Endothelial cell of umbilical vein (primary cell): Measurements from ENCODE around the gene CDCP1. TPM values are rescaled to one million over a fixed set of nuclear protein-coding genes. Genes with fewer than 3 reads are reported as not detected.

Experiments
- BruUV-seq: library from RNA; stranded (reverse); fragments of 400-500 nt; replicated peaks from 2 replicates; lab custom pipeline; 2021; lab: Mats Ljungman, UMichigan
- CTCF ChIA-PET: fragments of 300-600, 350-600 bp; sonication (Branson Sonifier 250); formaldehyde crosslinking; loops from one replicate; lab custom pipeline; 2021; ENCODE audit warnings: antibody characterized with exemption, inconsistent platforms; lab: Charles Lee
- POLR2A ChIA-PET: fragments of 300-600, 350-600 bp; sonication (Branson Sonifier 250); formaldehyde crosslinking; loops from one replicate; lab custom pipeline; 2021; ENCODE audit warnings: antibody characterized with exemption, inconsistent platforms; lab: Charles Lee
- DNase-seq: peaks from one replicate; pipeline ENCODE4 v3.0.0-alpha.2; 2011; ENCODE audit warnings: low read depth, low spot score
- FAIRE-seq: peaks from 2 replicates; lab custom pipeline; 2011; peaks lifted over from hg19 to GRCh38; lab: Jason Lieb, UNC
- H2AFZ ChIP-seq: 2 replicates; pipeline ENCODE4 v1.6.0; 2012; ENCODE audit warnings: low read depth, low read length, control low read depth, inconsistent platforms
- H3K27ac ChIP-seq: 2 replicates; pipeline ENCODE4 v1.5.1; 2011; ENCODE audit warnings: low read depth, mild to moderate bottlenecking, control low read depth, low read length, moderate library complexity; ENCODE audit not compliant: insufficient read depth
- H3K27me3 ChIP-seq, 2 experiments: 2 replicates each; pipeline versions ENCODE4 v1.6.0 to v1.6.1; 2011; ENCODE audit warnings: low read length in 2 of 2, mixed read lengths in 1 of 2; ENCODE audit not compliant: control insufficient read depth in 2 of 2, insufficient read depth in 2 of 2
- H3K36me3 ChIP-seq, 2 experiments: 2 replicates in 1 of 2; 3 replicates in 1 of 2; pipeline ENCODE4 v1.5.1; 2011; ENCODE audit warnings: low read length in 2 of 2, mild to moderate bottlenecking in 1 of 2, moderate library complexity in 1 of 2; ENCODE audit not compliant: control insufficient read depth in 2 of 2, insufficient read depth in 2 of 2; ENCODE audit errors: extremely low read depth in 1 of 2
- H3K4me1 ChIP-seq: 3 replicates; pipeline ENCODE4 v1.5.1; 2011; ENCODE audit warnings: mild to moderate bottlenecking, low read length; ENCODE audit not compliant: control insufficient read depth, insufficient read depth; ENCODE audit errors: extremely low read depth
- H3K4me2 ChIP-seq: 2 replicates; pipeline ENCODE4 v1.6.1; 2011; ENCODE audit warnings: low read length, control low read depth, mixed read lengths; ENCODE audit not compliant: insufficient read depth
- H3K4me3 ChIP-seq, 3 experiments: fragments of 200-600 bp in 1 of 3; sonication (generic), shearing (Covaris generic) in 1 of 3; replicated peaks in 1 of 3; 2 replicates each; pipeline ENCODE4 v1.5.1; 2011 to 2016; ENCODE audit warnings: control low read depth in 3 of 3, low read length in 3 of 3, mild to moderate bottlenecking in 2 of 3, inconsistent platforms in 1 of 3, low read depth in 1 of 3, moderate library complexity in 1 of 3; ENCODE audit not compliant: insufficient read depth in 1 of 3
- H3K79me2 ChIP-seq: 2 replicates; pipeline ENCODE4 v1.6.0; 2012; ENCODE audit warnings: low read length, inconsistent platforms; ENCODE audit not compliant: control insufficient read depth, insufficient read depth
- H3K9ac ChIP-seq: replicated peaks from 2 replicates; pipeline ENCODE3; 2011; ENCODE audit warnings: low read length, control low read depth; ENCODE audit not compliant: insufficient read depth; ENCODE audit errors: extremely low read depth
- H3K9me1 ChIP-seq: replicated peaks from 3 replicates; pipeline ENCODE4 v1.6.0; 2011; ENCODE audit warnings: mild to moderate bottlenecking, low read length; ENCODE audit not compliant: control insufficient read depth, insufficient read depth; ENCODE audit errors: extremely low read depth
- H3K9me3 ChIP-seq: replicated peaks from 2 replicates; pipeline ENCODE4 v1.5.1; 2012; ENCODE audit warnings: low read length, inconsistent platforms; ENCODE audit not compliant: control insufficient read depth, insufficient read depth
- H4K20me1 ChIP-seq: replicated peaks from 2 replicates; pipeline ENCODE3; 2011; ENCODE audit warnings: mild to moderate bottlenecking, low read length; ENCODE audit not compliant: control insufficient read depth, insufficient read depth; ENCODE audit errors: extremely low read depth
- EZH2 ChIP-seq: IDR thresholded peaks from 2 replicates; pipeline ENCODE4 v1.6.1; 2012; ENCODE audit warnings: borderline replicate concordance, low read depth, mild to moderate bottlenecking, moderate library complexity, low read length, inconsistent platforms; ENCODE audit not compliant: severe bottlenecking
- FOS ChIP-seq: IDR thresholded peaks from 2 replicates; pipeline ENCODE4 v1.6.1; 2011; ENCODE audit warnings: mild to moderate bottlenecking, low read length, moderate library complexity, borderline replicate concordance; ENCODE audit not compliant: insufficient read depth
- GATA2 ChIP-seq: IDR thresholded peaks from 2 replicates; pipeline ENCODE4 v1.7.0; 2011; ENCODE audit warnings: low read depth, mild to moderate bottlenecking, moderate library complexity, mixed read lengths, low read length; ENCODE audit not compliant: insufficient read length, insufficient read depth
- JUN ChIP-seq: IDR thresholded peaks from 2 replicates; pipeline ENCODE4 v1.6.1; 2011; ENCODE audit warnings: borderline replicate concordance, low read depth; ENCODE audit not compliant: insufficient read length, insufficient read depth
- MAX ChIP-seq: IDR thresholded peaks from 2 replicates; pipeline ENCODE4 v1.6.1; 2011; ENCODE audit not compliant: insufficient read depth, insufficient read length
- MYC ChIP-seq: IDR thresholded peaks from one replicate; pipeline ENCODE4 v1.6.1; 2011; ENCODE audit warnings: mild to moderate bottlenecking, low read depth, low read length
- POLR2A ChIP-seq: IDR thresholded peaks from 2 replicates; pipeline ENCODE4 v1.6.1; 2012; ENCODE audit warnings: low read depth, mild to moderate bottlenecking, control low read depth, low read length
- POLR2AphosphoS5 ChIP-seq: IDR thresholded peaks from 2 replicates; pipeline ENCODE4 v1.6.1; 2012; ENCODE audit warnings: low read depth, mild to moderate bottlenecking, control low read depth, low read length, moderate library complexity; ENCODE audit not compliant: insufficient read depth
- dilution Hi-C: fragments of 300-500 bp; cut with MboI; formaldehyde crosslinking; loops from one replicate; pipeline ENCODE4 v1.15.0; 2019; ENCODE audit warnings: low sequenced_read_pairs; ENCODE audit not compliant: extremely low pct_ligation_motif_present
- intact Hi-C: fragments of 100-400 bp; cut with micrococcal nuclease; formaldehyde crosslinking; loops from one replicate; pipeline ENCODE4 v1.10.0; 2022
- polyA plus RNA-seq, 4 experiments: library from polyadenylated mRNA; depleted of rRNA in 3 of 4; stranded (reverse) in 3 of 4; unstranded in 1 of 4; fragments of >200 nt; gene quantifications; 2 replicates each; pipeline versions ENCODE4 v1.2.1 to v1.2.3, GENCODE V29; 2011 to 2012; ENCODE audit warnings: missing spikeins in 1 of 4
- total RNA-seq: library from RNA; stranded (reverse); gene quantifications from 2 replicates; pipeline ENCODE4 v1.2.3, GENCODE V29; 2021

CDCP1 gene
- total and polyA plus RNA-seq, 2 donors (not counting 3 experiments of a cell fraction or from before 2014, with no cell fraction given), result 0.01 to 0.22 TPM

GRCh38 chr3:45124956-45125355 lies 21.2 kb downstream of the CDCP1 start:
- H3K4me2 ChIP-seq, result no peak overlapping the region

GRCh38 chr3:45124352-45124751 lies 21.8 kb downstream of the CDCP1 start:
- peak; percentile 15 for DNase-seq
- BruUV-seq, result no TSS peak
- intact Hi-C loops, result no loop called here

More at GRCh38 chr3:45124956-45125355, 21.2 kb downstream of the CDCP1 start:
- Histone ChIP-seq H4K20me1 (no peaks in the 10 kb centered on the region), H3K4me3 (no peak overlapping the region), H3K36me3 (no peaks in the 10 kb centered on the region), H3K27me3 (no peaks in the 10 kb centered on the region), H3K9me1 (no peaks in the 10 kb centered on the region), H3K79me2 (no peaks in the 10 kb centered on the region), H2AFZ (no peak overlapping the region), H3K27ac (no peak overlapping the region), H3K9me3 (no peaks in the 10 kb centered on the region), H3K9ac (no peak overlapping the region), H3K4me1 (peaks cover 14% of the 10 kb centered on the region)
- FAIRE-seq, result no peak
- dilution Hi-C loops (no loop called here), intact Hi-C loops (no loop called here)
- DNase-seq, result no peak
- ChIA-PET CTCF (no interaction called here), POLR2A (no interaction called here)
- BruUV-seq, result no TSS peak
- TF ChIP-seq POLR2A (no peak), MAX (no peak), GATA2 (no peak), EZH2 (no peak)

More at GRCh38 chr3:45124352-45124751, 21.8 kb downstream of the CDCP1 start:
- FAIRE-seq, result peak; percentile 55
- Histone ChIP-seq H2AFZ (no peak overlapping the region), H3K4me3 (no peak overlapping the region), H3K36me3 (no peaks in the 10 kb centered on the region), H3K4me1 (peaks cover 14% of the 10 kb centered on the region), H3K9me1 (no peaks in the 10 kb centered on the region), H3K4me2 (no peak overlapping the region), H3K9ac (no peak overlapping the region), H4K20me1 (no peaks in the 10 kb centered on the region), H3K79me2 (no peaks in the 10 kb centered on the region), H3K27ac (no peak overlapping the region), H3K9me3 (no peaks in the 10 kb centered on the region), H3K27me3 (no peaks in the 10 kb centered on the region)
- no peak for TF ChIP-seq MAX
- no peak for TF ChIP-seq POLR2AphosphoS5
- TF ChIP-seq POLR2A, result no peak
- peak; percentile 31 for TF ChIP-seq FOS
- TF ChIP-seq JUN, result no peak
- no peak for TF ChIP-seq MYC
- CTCF ChIA-PET, result interaction anchor here (0.9 to 1.9 kb wide), 7 partner anchors 10 to 85 kb away, joined by 3 to 12 read pairs (median 6); no protein-coding TSS in a partner anchor
- dilution Hi-C loops, result no loop called here
- POLR2A ChIA-PET, result no interaction called here
